Hippocampal formation (tissue), 2 donors: ENCODE results near the gene GABARAP.
A peak's percentile ranks its signal among the peaks of the same experiment; 100 is the strongest.

Experiments used
- DNase-seq, 2 donors: peaks; one replicate each; lab custom pipeline; 2025; lab: John Stamatoyannopoulos, UW

The GABARAP gene

DNA sequence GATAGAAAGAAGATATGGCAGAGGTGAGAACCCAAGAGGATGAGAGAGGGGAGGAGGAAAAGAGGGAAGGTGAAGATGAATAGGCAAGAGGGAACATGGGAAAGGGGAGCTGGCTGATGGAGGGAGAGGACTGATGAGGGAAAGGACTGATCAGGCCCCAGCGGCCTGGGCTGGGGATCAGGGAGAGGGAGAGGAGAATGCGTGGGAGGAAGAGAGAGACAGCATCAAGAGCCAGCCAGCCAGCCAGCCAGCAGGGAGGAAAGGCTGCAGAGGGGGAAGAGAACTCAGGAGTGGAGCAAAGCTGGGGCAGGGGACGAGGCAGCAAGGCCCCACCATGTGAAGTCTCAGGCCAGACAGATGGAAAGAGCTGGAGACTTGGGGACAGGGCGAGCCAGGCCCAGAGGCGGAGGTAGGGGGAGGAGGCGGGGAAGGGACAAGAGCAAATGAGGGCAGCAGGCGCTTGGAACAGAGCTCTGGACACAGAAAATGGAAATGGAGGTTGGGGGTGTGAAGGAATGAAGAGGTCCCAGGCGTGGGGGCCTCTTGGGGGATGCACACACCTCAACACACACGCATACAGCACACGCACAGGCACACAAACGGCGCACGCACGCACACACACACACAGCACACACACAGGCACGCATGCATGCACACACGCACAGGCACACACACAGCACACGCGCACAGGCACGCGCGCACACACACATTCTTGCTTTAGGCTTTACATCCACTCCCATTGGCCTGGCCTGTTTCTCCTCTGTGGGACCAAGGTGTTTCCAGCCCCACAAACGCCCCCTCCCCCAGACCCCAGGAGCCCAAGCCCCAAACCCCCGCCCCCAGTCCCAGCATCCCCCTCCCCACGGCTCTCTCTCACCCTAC lies 34.9 kb downstream of the GABARAP start:
- DNase-seq, result no peak

DNA sequence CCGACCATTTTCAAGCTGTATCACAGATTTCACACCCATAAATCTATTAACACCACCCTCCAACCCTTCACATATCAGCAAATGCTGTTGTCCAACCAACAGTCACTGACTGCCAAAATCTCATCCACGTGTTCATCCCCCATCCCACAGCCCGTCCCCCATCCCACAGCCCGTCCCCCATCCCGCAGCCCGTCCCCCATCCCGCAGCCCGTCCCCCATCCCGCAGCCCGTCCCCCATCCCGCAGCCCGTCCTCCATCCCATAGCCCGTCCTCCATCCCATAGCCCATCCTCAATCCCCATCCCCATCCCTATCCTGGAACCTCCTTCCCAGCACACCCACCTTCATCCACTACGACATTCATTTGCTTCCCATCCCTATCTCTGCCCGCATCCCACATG lies 36.7 kb downstream of the GABARAP start:
- no peak for DNase-seq

DNA sequence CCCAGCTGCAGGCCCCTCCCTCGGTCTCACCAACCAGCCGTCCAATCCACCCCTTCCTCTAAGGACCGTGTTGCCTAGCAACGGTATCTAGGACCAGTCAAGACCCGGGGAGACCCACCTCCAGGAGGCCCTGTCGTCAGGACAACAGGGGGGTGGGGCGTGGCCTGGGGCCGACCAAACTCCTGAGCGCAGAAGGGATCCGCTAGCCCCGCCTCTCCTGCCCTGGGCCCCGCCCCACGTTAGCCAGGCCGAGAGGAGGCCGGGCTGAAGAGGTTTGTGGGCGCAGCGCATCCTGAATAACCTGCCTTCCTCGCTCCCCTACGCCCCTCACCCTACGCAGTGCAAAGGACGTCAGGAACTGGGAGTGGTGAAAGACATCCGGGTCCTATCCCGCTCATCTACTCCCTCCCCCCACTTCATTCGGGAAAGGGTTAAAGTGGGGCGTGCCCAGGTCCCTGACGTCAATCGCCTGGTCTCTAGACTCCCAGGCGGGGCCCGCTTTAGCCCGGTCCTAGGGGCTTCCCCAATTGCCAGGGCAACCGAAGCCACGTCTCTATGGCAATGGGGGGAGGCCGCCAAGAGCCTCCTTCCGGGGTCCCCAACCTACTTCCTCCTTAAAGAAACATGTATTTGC lies 37.3 kb downstream of the GABARAP start:
- DNase-seq, result peak; percentile 56 to 72

DNA sequence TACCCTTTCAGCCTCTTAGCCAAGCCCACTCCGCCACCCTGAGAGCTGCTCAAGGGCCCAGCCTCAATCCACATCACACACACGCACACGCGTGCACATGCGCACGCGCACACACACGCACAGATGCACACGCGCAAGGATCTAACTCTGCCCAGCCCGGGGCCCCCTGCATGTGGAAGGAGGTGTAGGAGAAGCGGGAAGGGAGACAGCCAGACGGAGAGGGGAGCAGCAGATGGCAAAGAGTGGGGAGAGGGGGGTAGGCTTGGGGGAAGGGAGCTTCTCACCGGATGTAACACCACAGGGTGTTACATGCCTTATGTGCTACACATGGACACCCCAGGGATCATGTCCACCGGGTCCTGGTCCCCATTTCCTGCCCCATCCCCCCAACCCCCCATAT lies 37.9 kb downstream of the GABARAP start:
- DNase-seq, result no peak

DNA sequence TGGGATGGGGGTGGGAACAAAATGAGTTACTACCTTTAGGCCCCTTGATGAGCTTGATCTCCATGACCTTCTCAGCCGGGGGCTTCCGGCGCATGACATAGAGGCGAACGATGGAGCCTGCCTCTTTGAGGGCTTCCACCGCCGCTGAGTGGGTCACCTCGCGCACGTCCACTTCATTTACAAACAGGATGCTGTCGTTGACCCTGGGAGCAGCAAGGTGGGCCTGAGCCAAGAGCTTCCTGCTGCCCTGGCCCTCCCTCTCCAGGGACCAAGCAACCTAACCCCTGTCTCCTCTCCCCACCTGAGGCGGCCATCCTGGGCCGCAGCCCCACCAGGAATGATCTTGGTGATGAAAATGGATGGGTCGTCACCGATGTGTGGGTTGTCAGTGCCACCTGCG lies 38.9 kb downstream of the GABARAP start:
- no peak for DNase-seq

DNA sequence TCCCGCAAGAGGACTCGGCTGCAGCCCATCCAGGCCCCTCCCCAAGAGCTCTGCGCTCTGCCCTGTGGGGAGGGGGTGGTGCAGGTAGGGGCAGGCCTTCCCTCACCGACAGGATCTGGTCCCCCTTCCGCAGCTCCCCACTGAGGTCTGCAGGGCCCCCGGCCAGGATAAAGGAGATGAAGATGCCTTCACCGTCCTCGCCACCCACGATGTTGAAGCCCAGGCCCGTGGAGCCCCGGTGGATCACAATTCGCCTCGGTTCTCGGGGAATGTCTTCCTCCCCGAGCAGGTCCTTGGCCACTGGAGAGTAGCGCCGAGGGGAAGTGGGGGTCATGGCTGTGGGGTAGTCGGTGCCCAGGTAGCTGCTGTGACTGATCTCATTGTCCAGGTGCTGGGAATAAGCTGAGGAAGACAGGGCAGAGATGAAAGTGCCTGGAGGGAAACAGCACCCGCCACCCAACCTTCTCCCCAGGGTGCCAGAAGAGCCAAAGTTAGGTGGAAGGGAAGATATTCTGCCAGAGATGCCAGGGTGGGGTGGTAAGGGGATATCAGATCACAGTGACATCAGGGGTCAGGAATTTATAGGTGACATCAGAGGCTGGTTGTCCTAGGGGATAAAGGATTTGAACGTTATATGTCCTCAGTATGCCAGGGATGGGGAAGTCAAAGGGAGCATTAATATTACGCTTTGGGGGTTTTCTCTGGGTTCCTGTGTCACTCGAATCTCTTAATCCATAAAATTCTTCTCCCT lies 45.4 kb downstream of the GABARAP start:
- no peak for DNase-seq

DNA sequence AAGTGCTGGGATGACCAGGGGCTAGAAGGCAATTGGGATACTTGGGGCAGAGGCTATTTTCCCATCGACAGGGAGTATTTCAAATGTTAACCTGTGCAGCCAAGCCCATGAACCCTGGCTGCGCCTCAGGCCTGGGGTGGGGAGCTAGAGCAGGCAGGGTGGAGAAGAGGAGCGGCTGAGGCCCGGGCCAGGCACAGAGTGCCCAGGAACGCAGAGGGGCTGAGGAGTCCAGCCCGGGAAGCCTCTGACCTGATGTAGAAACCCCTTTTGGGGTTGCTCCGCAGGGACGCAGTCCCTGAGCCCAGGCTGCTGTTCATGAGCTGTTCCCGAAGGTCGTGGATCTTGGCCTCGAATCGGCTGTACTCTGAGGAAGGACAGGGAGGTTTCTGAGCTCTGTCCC lies 46.3 kb downstream of the GABARAP start:
- no peak for DNase-seq

DNA sequence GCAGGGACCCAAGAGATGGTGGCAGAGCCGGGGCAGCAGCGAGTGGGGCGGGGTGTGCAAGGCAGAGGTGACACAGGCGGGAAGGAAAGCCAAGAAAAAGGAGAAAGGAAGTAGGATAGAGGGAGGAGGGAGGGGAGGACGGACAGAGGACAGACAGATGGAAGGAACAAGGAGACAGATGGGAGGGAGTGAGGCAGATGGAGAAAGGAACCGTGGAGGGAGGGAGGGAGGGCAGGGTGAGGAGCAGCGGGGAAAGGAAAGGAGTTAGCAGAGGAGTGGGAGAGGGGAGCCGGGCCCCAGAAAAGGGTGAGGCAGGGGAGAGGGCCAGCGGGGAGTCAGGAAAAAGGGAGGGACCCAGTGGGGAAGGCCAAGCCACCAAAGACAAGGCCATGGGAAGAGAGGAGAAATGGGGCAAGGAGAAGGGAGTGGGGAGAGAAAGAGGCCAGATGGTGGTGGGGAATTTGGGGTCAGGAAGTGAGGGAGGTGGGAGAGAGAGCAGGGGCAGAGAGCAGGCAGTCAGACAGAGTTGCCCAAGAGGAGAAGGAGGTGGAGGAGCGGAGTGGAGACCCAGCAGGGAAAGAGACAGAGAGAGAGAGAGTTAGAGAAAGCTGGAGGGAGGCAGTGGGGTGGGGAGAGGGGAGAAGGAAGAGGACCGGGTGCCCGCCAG lies 49.8 kb downstream of the GABARAP start:
- DNase-seq, result no peak

DNA sequence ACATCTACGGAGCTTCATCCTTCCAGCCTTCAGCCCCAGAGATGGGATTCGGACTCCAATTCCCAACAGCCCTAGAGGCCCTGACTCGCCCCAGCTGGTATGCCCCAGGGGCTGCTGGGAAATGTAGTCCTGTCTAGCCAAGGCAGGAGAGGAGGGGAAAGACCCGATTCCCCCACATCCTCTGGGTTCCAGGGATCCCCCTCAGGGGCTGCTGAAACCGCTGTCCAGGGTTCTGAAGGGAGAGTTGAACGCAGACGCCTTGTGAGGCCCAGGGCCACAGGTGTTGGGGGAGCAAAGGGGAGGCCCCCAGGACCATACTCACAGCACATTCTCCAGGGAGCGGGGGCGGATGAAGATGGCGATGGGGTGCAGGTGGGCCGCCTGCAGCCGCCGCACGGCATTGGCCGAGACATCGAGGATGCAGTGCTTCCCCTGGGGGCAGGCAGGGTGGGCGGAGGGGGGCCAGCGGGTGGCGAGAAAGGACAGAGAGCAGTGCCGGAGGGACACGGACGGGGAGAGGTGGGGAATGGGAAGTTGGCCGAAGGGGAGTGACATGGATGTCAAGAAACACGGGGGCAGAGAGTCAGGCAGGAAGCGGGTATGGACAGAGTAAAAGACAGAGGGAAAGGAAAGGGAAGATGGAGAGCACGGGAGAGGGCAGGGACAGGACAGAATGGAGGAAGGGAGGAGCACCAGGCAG lies 50.5 kb downstream of the GABARAP start:
- DNase-seq, result no peak

DNA sequence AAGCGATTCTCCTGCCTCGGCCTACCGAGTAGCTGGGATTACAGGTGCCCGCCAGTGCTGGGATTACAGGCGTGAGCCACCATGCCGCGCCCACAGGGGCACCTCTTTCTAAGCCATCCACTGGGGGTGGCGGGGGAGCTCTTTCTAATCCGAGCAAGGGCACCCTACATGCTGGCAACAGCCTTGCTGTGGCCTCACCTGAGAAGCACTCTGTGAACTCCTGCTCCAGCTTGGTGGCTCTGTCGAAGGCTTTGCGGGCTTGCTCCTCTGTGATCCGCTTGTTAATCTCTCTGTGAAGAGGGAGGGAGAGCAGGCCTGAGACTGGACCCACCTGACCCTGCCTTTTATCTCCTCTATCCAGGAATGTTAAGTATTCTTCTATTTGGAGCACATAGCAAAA lies 51.2 kb downstream of the GABARAP start:
- no peak for DNase-seq

DNA sequence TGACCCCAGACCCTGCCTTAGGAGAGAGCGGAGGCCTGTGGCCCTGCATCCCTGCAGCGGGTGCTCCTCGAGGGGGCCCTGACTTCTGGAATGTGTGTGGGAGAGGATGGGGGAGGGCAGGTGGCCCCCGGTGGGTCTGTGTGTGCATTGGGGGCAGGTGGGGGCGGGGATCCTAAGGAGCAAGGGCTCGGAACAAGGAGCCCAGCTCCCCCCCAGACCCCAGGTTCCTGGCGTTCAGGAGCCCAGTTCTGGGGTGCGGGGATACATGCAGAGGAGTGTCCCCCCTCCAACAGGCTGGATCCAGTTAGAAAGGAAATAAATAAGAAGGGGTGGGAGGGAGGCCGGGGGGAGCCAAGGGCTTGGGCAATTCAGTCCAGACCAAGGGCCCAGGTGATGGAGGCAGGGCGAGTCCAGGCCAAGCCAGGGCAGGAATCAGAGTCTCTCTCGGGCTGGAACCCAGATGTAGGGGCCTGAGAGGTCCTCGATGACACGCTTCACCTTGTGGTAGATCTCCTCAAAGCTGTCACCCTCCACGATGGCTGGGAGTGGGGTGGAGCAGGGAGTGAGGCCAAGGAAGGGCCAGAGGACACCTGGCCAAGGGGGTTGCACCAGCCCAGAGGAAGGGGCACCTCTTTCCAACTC lies 51.9 kb downstream of the GABARAP start:
- DNase-seq, result no peak
